ENCODE results near the gene ARHGDIA.

Gene ARHGDIA

GRCh38 chr17:81845361-81845760 is 25.8 kb downstream of the ARHGDIA start:
- no peak for TF ChIP-seq CTCF (IDR thresholded peaks at IDR 0.05; ENCODE audit: control insufficient read depth, insufficient read depth, low read depth, low read length, missing control alignments)
- no peak for DNase-seq (ENCODE audit: low read depth)
- no peak overlapping the region for H3K4me3 ChIP-seq (ENCODE audit: control insufficient read depth, low read depth, low read length)

DNA sequence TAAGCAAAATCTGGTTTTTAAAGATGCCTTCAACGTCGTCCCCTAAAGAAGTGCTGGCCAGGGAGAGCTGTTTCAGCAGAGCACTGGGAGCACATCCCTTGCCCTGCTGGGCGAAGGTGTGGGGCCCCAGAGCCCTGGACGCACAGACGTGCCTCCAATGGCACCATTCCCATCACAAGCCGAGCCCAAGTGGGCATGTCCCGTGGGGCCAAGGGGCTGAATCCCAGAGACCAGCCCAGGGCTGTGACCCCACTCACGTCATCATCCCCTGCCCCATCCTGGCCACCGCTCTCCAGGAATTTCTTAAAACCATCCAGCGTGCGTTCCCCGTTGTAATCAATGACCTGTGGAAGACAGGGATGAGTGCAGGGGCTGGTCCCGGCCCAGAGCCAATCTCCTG is 26.2 kb downstream of the ARHGDIA start:
- no peak overlapping the region for H3K4me3 ChIP-seq (ENCODE audit: control insufficient read depth, low read depth, low read length)
- DNase-seq (ENCODE audit: low read depth): no peak
- no peak for TF ChIP-seq CTCF (IDR thresholded peaks at IDR 0.05; ENCODE audit: control insufficient read depth, insufficient read depth, low read depth, low read length, missing control alignments)

GRCh38 chr17:81844327-81844851 is 26.7 kb downstream of the ARHGDIA start:
- no peak overlapping the region for H3K4me3 ChIP-seq (ENCODE audit: control insufficient read depth, low read depth, low read length)
- no peak for TF ChIP-seq CTCF (IDR thresholded peaks at IDR 0.05; ENCODE audit: control insufficient read depth, insufficient read depth, low read depth, low read length, missing control alignments)
- DNase-seq (ENCODE audit: low read depth): no peak

GRCh38 chr17:81843713-81844326 is 27.3 kb downstream of the ARHGDIA start:
- no peak for DNase-seq (ENCODE audit: low read depth)
- no peak for TF ChIP-seq CTCF (IDR thresholded peaks at IDR 0.05; ENCODE audit: control insufficient read depth, insufficient read depth, low read depth, low read length, missing control alignments)
- H3K4me3 ChIP-seq (ENCODE audit: control insufficient read depth, low read depth, low read length): no peak overlapping the region

- TF ChIP-seq CTCF (IDR thresholded peaks at IDR 0.05; ENCODE audit: control insufficient read depth, insufficient read depth, low read depth, low read length, missing control alignments): no peak
- no peak for DNase-seq (ENCODE audit: low read depth)
- no peak overlapping the region for H3K4me3 ChIP-seq (ENCODE audit: control insufficient read depth, low read depth, low read length)
These were observed 28.2 kb downstream of the ARHGDIA start for GRCh38 chr17:81842725-81843504.

DNA sequence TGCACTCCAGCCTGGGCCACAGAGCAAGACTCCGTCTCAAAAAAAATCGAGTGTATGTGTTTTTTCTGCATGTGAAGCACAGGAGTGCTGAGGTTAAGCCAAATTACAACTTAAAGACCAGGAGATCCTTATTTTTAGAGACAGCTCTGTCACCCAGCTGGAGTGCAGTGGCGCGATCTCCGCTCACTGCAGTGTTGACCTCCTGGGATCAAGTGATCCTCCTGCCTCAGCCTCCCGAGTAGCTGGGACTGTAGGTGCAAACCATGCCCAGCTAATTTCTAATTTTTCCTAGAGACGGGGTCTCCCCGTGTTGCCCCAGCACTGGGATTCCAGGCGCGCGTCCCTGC is 28.8 kb downstream of the ARHGDIA start:
- no peak for TF ChIP-seq CTCF (IDR thresholded peaks at IDR 0.05; ENCODE audit: control insufficient read depth, insufficient read depth, low read depth, low read length, missing control alignments)
- no peak overlapping the region for H3K4me3 ChIP-seq (ENCODE audit: control insufficient read depth, low read depth, low read length)
- DNase-seq (ENCODE audit: low read depth): no peak

Data from AG09309 (cell line).